Measurements from ENCODE around the gene RAB3GAP1. TPM values are rescaled to one million over a fixed set of nuclear protein-coding genes. Genes with fewer than 3 reads are reported as not detected.

The RAB3GAP1 gene
- total RNA-seq, 4 donors from 2014 or later: 34.4 to 53.3 (median 45.1) TPM

GRCh38 chr2:135037831-135038230, 14.3 kb upstream of the RAB3GAP1 start:
- DNase-seq (ENCODE audit: low spot score) (no peak), ATAC-seq (ENCODE audit: low FRiP score) (no peak)
- TF ChIP-seq, protein P1, sequence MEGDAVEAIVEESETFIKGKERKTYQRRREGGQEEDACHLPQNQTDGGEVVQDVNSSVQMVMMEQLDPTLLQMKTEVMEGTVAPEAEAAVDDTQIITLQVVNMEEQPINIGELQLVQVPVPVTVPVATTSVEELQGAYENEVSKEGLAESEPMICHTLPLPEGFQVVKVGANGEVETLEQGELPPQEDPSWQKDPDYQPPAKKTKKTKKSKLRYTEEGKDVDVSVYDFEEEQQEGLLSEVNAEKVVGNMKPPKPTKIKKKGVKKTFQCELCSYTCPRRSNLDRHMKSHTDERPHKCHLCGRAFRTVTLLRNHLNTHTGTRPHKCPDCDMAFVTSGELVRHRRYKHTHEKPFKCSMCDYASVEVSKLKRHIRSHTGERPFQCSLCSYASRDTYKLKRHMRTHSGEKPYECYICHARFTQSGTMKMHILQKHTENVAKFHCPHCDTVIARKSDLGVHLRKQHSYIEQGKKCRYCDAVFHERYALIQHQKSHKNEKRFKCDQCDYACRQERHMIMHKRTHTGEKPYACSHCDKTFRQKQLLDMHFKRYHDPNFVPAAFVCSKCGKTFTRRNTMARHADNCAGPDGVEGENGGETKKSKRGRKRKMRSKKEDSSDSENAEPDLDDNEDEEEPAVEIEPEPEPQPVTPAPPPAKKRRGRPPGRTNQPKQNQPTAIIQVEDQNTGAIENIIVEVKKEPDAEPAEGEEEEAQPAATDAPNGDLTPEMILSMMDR (IDR thresholded peaks at IDR 0.05): no peak

DNA sequence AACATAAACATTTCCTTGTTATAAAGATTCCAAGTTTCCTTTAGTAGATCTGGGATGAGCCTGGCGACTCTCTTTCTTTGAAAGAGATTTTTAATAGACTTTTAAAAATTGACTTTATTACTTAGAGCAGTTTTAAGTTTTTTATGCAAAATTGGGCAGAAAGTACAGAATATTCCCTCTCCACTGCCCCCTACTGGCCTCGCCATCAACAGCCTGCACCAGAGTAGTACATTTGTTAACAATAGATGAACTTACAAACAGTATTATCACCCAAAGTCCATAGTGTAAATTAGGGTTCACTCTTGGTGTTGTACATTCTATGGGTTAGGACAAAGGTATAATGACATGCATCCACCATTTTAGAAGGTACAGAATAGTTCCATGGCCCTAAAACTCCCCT, 8.7 kb upstream of the RAB3GAP1 start:
- no peak for ATAC-seq (ENCODE audit: low FRiP score)
- no peak for DNase-seq (ENCODE audit: low spot score)
- TF ChIP-seq, protein P1 (IDR thresholded peaks at IDR 0.05): no peak

DNA sequence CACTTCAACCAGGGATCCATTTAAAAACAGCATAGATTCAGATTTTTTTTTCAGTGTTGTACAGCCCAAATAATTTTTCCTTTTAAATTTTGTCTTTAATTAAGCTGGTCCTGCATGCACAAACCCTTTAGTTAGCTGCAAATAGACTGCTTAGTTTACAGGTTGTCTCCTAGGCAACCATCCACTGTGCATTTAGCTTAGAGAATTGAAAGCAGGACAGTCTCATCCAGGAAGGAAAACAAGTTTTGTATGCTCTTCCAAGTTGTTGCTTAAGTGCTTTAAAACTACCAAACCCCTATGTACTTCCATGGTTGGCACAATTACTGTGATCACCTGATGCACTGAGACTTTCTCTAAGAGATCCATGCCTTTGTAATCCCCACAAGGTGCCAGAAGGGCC, 4.8 kb upstream of the RAB3GAP1 start, which contains the start of gene MAP3K19:
Gene MAP3K19 (minus strand): TSS at position 148 of the 400 bp plus-strand sequence. CDS start 22,800 bp downstream, outside the sequence.
- no peak for ATAC-seq (ENCODE audit: low FRiP score)
- no peak for DNase-seq (ENCODE audit: low spot score)
- TF ChIP-seq, protein P1 (IDR thresholded peaks at IDR 0.05): no peak

DNA sequence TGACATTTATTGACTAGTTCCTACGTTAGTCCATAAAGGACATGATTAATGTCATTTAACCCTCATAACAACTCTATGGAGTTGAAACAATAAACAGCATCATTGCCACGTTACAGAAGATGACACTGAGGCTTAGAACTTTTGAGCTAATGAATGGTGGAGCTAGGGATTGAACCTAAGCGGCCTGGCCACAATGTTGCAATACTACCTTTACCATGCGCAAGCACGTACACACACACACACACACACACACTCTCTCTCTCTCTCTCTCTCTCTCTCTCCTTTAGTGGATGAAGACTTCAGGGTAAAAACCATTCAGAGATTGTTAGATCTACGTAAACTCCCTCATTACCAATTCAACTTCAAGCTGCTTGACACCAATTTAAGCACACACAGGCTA, 4.0 kb upstream of the RAB3GAP1 start:
- TF ChIP-seq, protein P1 (IDR thresholded peaks at IDR 0.05): no peak
- no peak for ATAC-seq (ENCODE audit: low FRiP score)

DNA sequence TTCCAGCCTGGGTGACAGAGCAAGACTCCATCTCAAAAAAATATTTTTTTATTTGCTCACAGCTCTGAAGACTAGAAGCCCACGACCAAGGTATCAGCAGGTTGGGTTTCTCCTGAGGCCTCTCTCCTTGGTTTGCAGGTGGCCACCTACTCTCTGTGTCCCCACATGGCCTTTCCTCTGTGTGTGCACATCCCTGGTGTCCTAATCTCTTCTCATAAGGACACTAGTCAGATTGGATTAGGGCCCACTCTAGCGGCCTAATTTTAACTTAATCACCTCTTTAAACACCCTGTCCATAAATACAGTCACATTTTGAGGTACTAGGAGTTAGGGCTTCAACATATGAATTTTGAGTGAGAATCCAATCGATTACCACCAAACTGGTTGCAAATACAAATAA, 2.0 kb upstream of the RAB3GAP1 start:
- TF ChIP-seq, protein P1 (IDR thresholded peaks at IDR 0.05): no peak
- ATAC-seq (ENCODE audit: low FRiP score): no peak
- no peak for DNase-seq (ENCODE audit: low spot score)

More for the DNA sequence above, 4.0 kb upstream of the RAB3GAP1 start:
- DNase-seq (ENCODE audit: low spot score): no peak

- ATAC-seq (ENCODE audit: low FRiP score) (no peak), DNase-seq (ENCODE audit: low spot score) (no peak)
- TF ChIP-seq, protein P1 (IDR thresholded peaks at IDR 0.05): no peak
These were observed 1.4 kb upstream of the RAB3GAP1 start for GRCh38 chr2:135050684-135051083.

DNA sequence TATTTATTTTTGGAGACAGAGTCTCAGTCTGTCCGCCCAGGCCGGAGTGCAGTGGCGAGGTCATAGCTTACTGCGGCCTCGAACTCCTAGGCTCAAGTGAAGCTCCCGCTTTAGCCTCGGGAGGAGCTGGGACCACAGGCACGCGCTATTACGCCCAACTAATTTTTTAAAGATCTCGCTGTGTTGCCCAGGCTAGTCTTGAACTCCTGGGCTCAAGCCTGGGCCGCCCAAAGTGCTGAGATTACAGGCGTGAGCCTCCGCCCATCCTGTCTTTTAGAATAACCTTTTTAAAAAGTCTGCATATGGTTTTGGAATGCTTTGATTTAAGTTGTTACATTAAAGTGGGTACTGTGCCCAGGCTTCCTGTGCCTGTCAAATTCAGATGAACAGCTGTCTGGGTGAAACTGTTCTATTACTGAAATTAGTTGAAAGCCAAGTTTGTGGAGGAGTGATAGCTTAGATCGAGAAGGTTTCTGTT, 944 bp downstream of the RAB3GAP1 start:
- no peak for DNase-seq (ENCODE audit: low spot score)
- no peak for ATAC-seq (ENCODE audit: low FRiP score)
- TF ChIP-seq, protein P1 (IDR thresholded peaks at IDR 0.05): no peak
